ENCODE results near the gene NPC1.
"Not testable (repeated sequence)": the region's sequence is repeated elsewhere in the genome, so short reads cannot be mapped to it uniquely, and the experiment has no call there.

The NPC1 gene

GRCh38 chr18:23526501-23527063 lies 59.7 kb downstream of the NPC1 start:
- Mint-ChIP-seq H3K27ac (no peak overlapping the region), H3K9me3 (no peaks in the 10 kb centered on the region), H3K27me3 (peaks cover 4% of the 10 kb centered on the region), H3K4me1 (ENCODE audit: low read depth) (peaks cover 71% of the 10 kb centered on the region), H3K4me3 (no peak overlapping the region), H3K36me3 (ENCODE audit: low read depth) (peaks cover 95% of the 10 kb centered on the region)
- intact Hi-C loops (cut with micrococcal nuclease), result no loop called here

GRCh38 chr18:23524213-23524707 lies 62.0 kb downstream of the NPC1 start:
- no peaks in the 10 kb centered on the region for H3K9me3 Mint-ChIP-seq
- peaks cover 5% of the 10 kb centered on the region for H3K27me3 Mint-ChIP-seq
- peaks cover 95% of the 10 kb centered on the region for H3K36me3 Mint-ChIP-seq (ENCODE audit: low read depth)
- H3K4me3 Mint-ChIP-seq, result peak overlapping the region; percentile 39
- intact Hi-C loops (cut with micrococcal nuclease), result no loop called here
- H3K27ac Mint-ChIP-seq, result peak overlapping the region; percentile 30
- H3K4me1 Mint-ChIP-seq (ENCODE audit: low read depth), result peaks cover 59% of the 10 kb centered on the region

DNA sequence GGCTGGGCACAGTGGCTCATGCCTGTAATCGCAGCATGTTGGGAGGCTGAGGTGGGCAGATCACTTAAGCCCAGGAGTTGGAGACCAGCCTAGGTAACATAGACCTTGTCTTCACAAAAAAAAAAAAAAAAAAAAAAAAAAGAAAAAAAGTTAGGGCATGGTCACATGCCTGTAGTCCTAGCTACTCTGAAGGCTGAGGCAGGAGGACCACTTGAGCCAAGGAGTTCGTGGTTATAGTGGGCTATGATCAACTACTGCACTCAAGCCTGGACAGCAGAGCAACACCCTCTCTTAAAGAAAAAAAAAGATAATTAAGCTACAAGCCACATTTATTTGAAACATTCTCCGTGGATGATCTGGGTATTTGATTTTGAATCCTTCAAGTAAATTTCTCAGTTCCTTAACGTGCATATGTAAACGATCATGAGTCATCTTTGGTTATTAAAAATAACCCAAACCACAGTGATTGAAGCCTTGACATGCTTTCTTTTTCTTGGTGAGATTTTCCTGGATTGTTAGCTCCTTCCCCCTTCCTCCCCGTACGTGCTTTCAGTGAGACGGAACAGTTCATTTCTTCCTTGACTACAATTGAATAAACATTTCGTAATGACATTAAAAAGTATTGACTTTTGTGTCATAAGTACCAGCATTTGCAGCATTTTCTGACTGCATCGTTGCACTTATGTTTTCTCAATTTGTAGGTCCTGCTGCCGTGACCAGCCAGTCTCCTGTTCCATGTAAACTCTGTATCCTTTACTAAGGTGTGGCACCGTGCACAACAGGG lies 62.7 kb downstream of the NPC1 start:
- Mint-ChIP-seq H3K36me3 (ENCODE audit: low read depth) (peaks cover 95% of the 10 kb centered on the region), H3K4me1 (ENCODE audit: low read depth) (peaks cover 53% of the 10 kb centered on the region), H3K27me3 (peaks cover 5% of the 10 kb centered on the region), H3K4me3 (peak overlapping the region; percentile 39), H3K27ac (peak overlapping the region; percentile 30), H3K9me3 (no peaks in the 10 kb centered on the region)
- intact Hi-C loops (cut with micrococcal nuclease), result no loop called here

- H3K36me3 Mint-ChIP-seq (ENCODE audit: low read depth), result peaks cover 95% of the 10 kb centered on the region
These were observed 64.4 kb downstream of the NPC1 start for GRCh38 chr18:23521907-23522306.

DNA sequence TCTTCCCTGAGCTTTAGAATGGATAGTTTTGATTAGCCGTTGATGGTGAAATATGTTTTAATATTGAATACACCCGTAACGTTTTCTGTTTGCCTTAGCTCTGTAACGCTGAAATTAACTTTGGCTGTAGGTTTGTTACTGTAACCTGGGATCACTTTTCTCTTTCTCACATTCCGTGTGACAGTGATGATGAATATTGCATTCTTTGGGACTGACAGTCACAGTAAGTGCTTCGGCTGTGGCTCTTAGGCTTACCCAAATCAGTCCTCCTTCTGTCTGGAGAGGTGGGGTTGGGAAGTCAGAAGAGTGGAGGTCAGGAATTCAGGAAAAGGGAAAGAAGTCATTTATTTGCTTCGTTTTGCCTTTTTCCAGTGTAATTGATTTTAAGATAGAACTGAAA lies 65.0 kb downstream of the NPC1 start:
- Mint-ChIP-seq H3K4me1 (ENCODE audit: low read depth) (peaks cover 37% of the 10 kb centered on the region), H3K27ac (no peak overlapping the region)

More at GRCh38 chr18:23521907-23522306, 64.4 kb downstream of the NPC1 start:
- H3K27ac Mint-ChIP-seq, result no peak overlapping the region
- peaks cover 42% of the 10 kb centered on the region for H3K4me1 Mint-ChIP-seq (ENCODE audit: low read depth)
- H3K4me3 Mint-ChIP-seq, result no peak overlapping the region
- H3K27me3 Mint-ChIP-seq, result peaks cover 4% of the 10 kb centered on the region
- intact Hi-C loops (cut with micrococcal nuclease), result no loop called here
- no peaks in the 10 kb centered on the region for H3K9me3 Mint-ChIP-seq

DNA sequence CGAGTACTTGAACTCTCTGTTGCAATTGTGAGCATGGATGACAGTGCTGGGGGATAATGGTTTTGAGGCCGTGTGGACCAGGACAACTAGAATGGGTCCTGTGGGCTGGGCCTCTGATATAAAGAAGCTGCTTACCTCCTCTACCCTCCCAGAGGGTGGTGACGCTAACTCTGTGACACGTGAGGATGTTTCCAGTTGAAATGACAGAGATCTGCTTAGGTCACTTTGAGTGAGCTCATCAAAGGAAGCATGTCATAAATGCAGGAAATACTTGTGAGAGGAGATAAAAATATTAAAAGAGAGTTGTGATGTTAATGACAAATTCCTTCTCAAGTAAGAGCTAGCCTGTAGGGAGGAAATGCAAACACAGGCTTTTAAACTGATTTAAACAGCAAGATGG lies 66.6 kb downstream of the NPC1 start:
- Mint-ChIP-seq H3K27ac (no peak overlapping the region), H3K9me3 (no peaks in the 10 kb centered on the region), H3K4me3 (no peak overlapping the region), H3K27me3 (peaks cover 2% of the 10 kb centered on the region), H3K36me3 (ENCODE audit: low read depth) (peaks cover 92% of the 10 kb centered on the region), H3K4me1 (ENCODE audit: low read depth) (peaks cover 37% of the 10 kb centered on the region)
- intact Hi-C loops (cut with micrococcal nuclease), result no loop called here

More for the DNA sequence above, 65.0 kb downstream of the NPC1 start:
- peaks cover 95% of the 10 kb centered on the region for H3K36me3 Mint-ChIP-seq (ENCODE audit: low read depth)
- H3K9me3 Mint-ChIP-seq, result no peaks in the 10 kb centered on the region
- H3K4me3 Mint-ChIP-seq, result no peak overlapping the region
- peaks cover 4% of the 10 kb centered on the region for H3K27me3 Mint-ChIP-seq
- intact Hi-C loops (cut with micrococcal nuclease), result no loop called here

GRCh38 chr18:23515911-23516546 lies 70.3 kb downstream of the NPC1 start:
- H3K4me1 Mint-ChIP-seq (ENCODE audit: low read depth), result peaks cover 13% of the 10 kb centered on the region
- no peak overlapping the region for H3K4me3 Mint-ChIP-seq
- no peaks in the 10 kb centered on the region for H3K9me3 Mint-ChIP-seq
- intact Hi-C loops (cut with micrococcal nuclease), result loop anchor here (1.0 kb wide), 1 partner anchor 71 kb away; no protein-coding TSS in a partner anchor
- no peak overlapping the region for H3K27ac Mint-ChIP-seq
- H3K27me3 Mint-ChIP-seq, result no peaks in the 10 kb centered on the region
- peaks cover 93% of the 10 kb centered on the region for H3K36me3 Mint-ChIP-seq (ENCODE audit: low read depth)

- H3K27me3 Mint-ChIP-seq, result no peaks in the 10 kb centered on the region
- no peaks in the 10 kb centered on the region for H3K9me3 Mint-ChIP-seq
- no peak overlapping the region for H3K4me3 Mint-ChIP-seq
- peaks cover 6% of the 10 kb centered on the region for H3K4me1 Mint-ChIP-seq (ENCODE audit: low read depth)
- peaks cover 91% of the 10 kb centered on the region for H3K36me3 Mint-ChIP-seq (ENCODE audit: low read depth)
- peak overlapping the region; percentile 54 for H3K27ac Mint-ChIP-seq
- intact Hi-C loops (cut with micrococcal nuclease), result no loop called here
These were observed 73.7 kb downstream of the NPC1 start for GRCh38 chr18:23512641-23513040.

DNA sequence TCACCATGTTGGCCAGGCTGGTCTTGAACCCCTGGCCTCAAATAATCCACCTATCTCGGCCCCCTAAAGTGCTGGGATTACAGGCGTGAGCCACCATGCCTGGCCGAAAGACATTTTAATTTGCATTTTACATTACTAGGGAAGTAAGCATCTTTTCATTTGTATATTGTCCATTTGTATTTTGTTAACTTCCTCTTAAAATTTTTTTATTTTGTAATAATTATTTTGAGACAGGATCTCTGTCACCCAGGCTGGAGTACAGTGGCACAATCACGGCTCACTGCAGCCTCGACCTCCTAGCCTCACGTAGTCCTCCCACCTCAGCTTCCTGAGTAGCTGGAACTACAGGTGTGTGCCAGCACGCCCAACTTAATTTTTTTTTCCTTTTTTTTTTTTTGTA lies 74.1 kb downstream of the NPC1 start:
- Mint-ChIP-seq H3K36me3 (ENCODE audit: low read depth) (peaks cover 91% of the 10 kb centered on the region), H3K27ac (peak overlapping the region; percentile 54)
- H3K9me3 Mint-ChIP-seq; H3K27me3 Mint-ChIP-seq; H3K4me3 Mint-ChIP-seq; H3K4me1 Mint-ChIP-seq (ENCODE audit: low read depth); intact Hi-C loops (cut with micrococcal nuclease): not testable (repeated sequence)

DNA sequence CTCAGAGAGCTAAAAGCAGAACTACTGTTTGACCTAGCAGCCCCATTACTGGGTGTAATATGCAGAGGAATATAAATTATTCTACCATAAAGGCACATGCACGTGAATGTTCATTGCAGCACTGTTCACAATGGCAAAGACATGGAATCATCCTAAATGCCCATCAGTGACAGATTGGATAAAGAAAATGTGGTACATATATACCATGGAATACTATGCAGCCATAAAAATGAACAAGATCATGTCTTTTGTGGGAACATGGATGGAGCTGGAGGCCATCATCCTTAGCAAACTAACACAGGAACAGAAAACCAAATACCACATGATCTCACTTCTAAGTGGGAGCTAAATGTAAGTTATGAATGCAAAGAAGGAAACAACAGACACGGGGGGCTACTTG lies 75.4 kb downstream of the NPC1 start:
- H3K36me3 Mint-ChIP-seq (ENCODE audit: low read depth), result peaks cover 89% of the 10 kb centered on the region
- H3K4me3 Mint-ChIP-seq; H3K27me3 Mint-ChIP-seq; H3K9me3 Mint-ChIP-seq; H3K4me1 Mint-ChIP-seq (ENCODE audit: low read depth); H3K27ac Mint-ChIP-seq; intact Hi-C loops (cut with micrococcal nuclease): not testable (repeated sequence)

GRCh38 chr18:23506393-23506792 lies 79.9 kb downstream of the NPC1 start:
- no peaks in the 10 kb centered on the region for H3K9me3 Mint-ChIP-seq
- intact Hi-C loops (cut with micrococcal nuclease), result no loop called here
- H3K4me1 Mint-ChIP-seq (ENCODE audit: low read depth), result peaks cover 23% of the 10 kb centered on the region
- peaks cover 59% of the 10 kb centered on the region for H3K36me3 Mint-ChIP-seq (ENCODE audit: low read depth)
- no peaks in the 10 kb centered on the region for H3K27me3 Mint-ChIP-seq
- H3K27ac Mint-ChIP-seq, result no peak overlapping the region
- no peak overlapping the region for H3K4me3 Mint-ChIP-seq

- peaks cover 43% of the 10 kb centered on the region for H3K36me3 Mint-ChIP-seq (ENCODE audit: low read depth)
- H3K9me3 Mint-ChIP-seq, result no peaks in the 10 kb centered on the region
- intact Hi-C loops (cut with micrococcal nuclease), result no loop called here
- H3K4me1 Mint-ChIP-seq (ENCODE audit: low read depth), result peaks cover 34% of the 10 kb centered on the region
- peak overlapping the region; percentile 97 for H3K27ac Mint-ChIP-seq
- H3K4me3 Mint-ChIP-seq, result peak overlapping the region; percentile 93
- no peaks in the 10 kb centered on the region for H3K27me3 Mint-ChIP-seq
These were observed 81.6 kb downstream of the NPC1 start for GRCh38 chr18:23504720-23505119.

DNA sequence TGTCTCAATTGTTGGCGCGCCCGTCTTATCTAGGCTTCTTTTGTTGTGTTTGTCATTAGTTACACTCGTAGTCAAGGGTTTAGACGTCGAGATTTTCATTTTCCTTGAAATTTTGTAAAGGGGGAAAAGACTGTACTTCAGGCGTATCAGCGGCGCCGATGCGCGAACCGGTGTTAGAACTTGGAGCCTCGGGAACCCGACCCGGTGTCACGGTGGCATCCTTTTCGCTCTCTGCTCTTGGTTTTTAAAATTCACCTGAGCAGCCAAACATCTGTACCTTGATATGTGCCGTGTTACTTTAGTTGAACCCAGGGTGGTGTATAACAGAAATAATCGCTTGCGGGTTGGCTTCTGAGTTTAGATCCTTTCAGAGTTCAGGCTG lies 82.4 kb downstream of the NPC1 start:
- peaks cover 41% of the 10 kb centered on the region for H3K4me1 Mint-ChIP-seq (ENCODE audit: low read depth)
- H3K4me3 Mint-ChIP-seq, result peak overlapping the region; percentile 93
- H3K27me3 Mint-ChIP-seq, result no peaks in the 10 kb centered on the region
- peaks cover 36% of the 10 kb centered on the region for H3K36me3 Mint-ChIP-seq (ENCODE audit: low read depth)
- intact Hi-C loops (cut with micrococcal nuclease), result loop anchor here (1.0 to 2.0 kb wide), 2 partner anchors 51 to 83 kb away; partner anchors contain the start of genes NPC1 and RIOK3
- H3K9me3 Mint-ChIP-seq, result no peaks in the 10 kb centered on the region
- H3K27ac Mint-ChIP-seq, result peak overlapping the region; percentile 97

All from dendritic cell treated with granulocyte-macrophage colony-stimulating factor and Interleukin-4, amounts not matched to agents 40 ng/mL and 50 ng/mL, for 4 days (primary cell).